HepG2 (cell line): ENCODE measurements around the gene WFDC10A. TPM values are rescaled to one million over a fixed set of nuclear protein-coding genes. Genes with fewer than 3 reads are reported as not detected.

Source experiments
- ATAC-seq: fragments of 200-7000 bp; cut with Tn5 transposase; 3 replicates; pipeline ENCODE4 v1.9.1; 2020; ENCODE audit warnings: mild to moderate bottlenecking, moderate library complexity
- BruUV-seq: library from RNA; stranded (reverse); fragments of 400-500 nt; replicated peaks from 2 replicates; lab custom pipeline; 2021; lab: Mats Ljungman, UMichigan
- CTCF ChIA-PET: fragments of 300-600 bp; formaldehyde crosslinking; extraction: SDS; loops from one replicate; lab custom pipeline; 2021; ENCODE audit warnings: low total read pairs, inconsistent platforms, low intra/inter-chr PET ratio; lab: Yijun Ruan, JAX
- POLR2A ChIA-PET: fragments of 350-600 bp; sonication (Branson Sonifier 250); formaldehyde crosslinking; loops from one replicate; lab custom pipeline; 2020; ENCODE audit warnings: antibody characterized with exemption, inconsistent platforms; lab: Yijun Ruan, JAX
- DNase-seq: peaks from one replicate; pipeline ENCODE4 v3.0.0-alpha.2; 2015; ENCODE audit warnings: low spot score
- FAIRE-seq: peaks from 3 replicates; lab custom pipeline; 2011; peaks lifted over from hg19 to GRCh38; lab: Jason Lieb, UNC
- H2AFZ ChIP-seq: one replicate; pipeline ENCODE4 v1.6.1; 2011; ENCODE audit warnings: low read length, inconsistent platforms
- H3K27ac ChIP-seq: fragments of 300-600 bp; 3 replicates; pipeline ENCODE4 v1.8.0; 2011; ENCODE audit warnings: mixed run types, mild to moderate bottlenecking, mixed read lengths, low read length, inconsistent platforms; ENCODE audit not compliant: insufficient read depth; ENCODE audit errors: extremely low read length
- H3K27me3 ChIP-seq, 2 experiments: fragments of 200-600 bp in 1 of 2; 2 replicates in 1 of 2; 3 replicates in 1 of 2; pipeline versions ENCODE4 v1.6.0 to v1.8.0; 2011; ENCODE audit warnings: low read length in 2 of 2, mild to moderate bottlenecking in 2 of 2, moderate library complexity in 2 of 2, inconsistent platforms in 1 of 2; ENCODE audit not compliant: insufficient read depth in 2 of 2, control insufficient read depth in 1 of 2
- H3K36me3 ChIP-seq, 2 experiments: fragments of 200-600 bp in 1 of 2; replicated peaks in 1 of 2; 2 replicates in 1 of 2; 3 replicates in 1 of 2; pipeline versions ENCODE4 v1.5.1 to v1.8.0; 2011; ENCODE audit warnings: low read length in 2 of 2, inconsistent platforms in 1 of 2; ENCODE audit not compliant: insufficient read depth in 2 of 2, control insufficient read depth in 1 of 2
- H3K4me1 ChIP-seq: 2 replicates; pipeline ENCODE4 v1.5.1; 2012; ENCODE audit warnings: low read length, inconsistent platforms; ENCODE audit not compliant: insufficient read depth
- H3K4me2 ChIP-seq: 2 replicates; pipeline ENCODE4 v1.6.0; 2011; ENCODE audit warnings: low read depth, low read length, inconsistent platforms
- H3K4me3 ChIP-seq, 3 experiments: fragments of 200-600 bp in 1 of 3; sonication (generic), shearing (Covaris generic) in 1 of 3; replicated peaks in 1 of 3; 2 replicates each; pipeline ENCODE4 v1.5.1; 2011 to 2016; ENCODE audit warnings: low read length in 3 of 3, inconsistent platforms in 2 of 3, low read depth in 2 of 3, mild to moderate bottlenecking in 2 of 3, control low read depth in 1 of 3, mixed read lengths in 1 of 3; ENCODE audit not compliant: insufficient read depth in 1 of 3
- H3K79me2 ChIP-seq: one replicate; pipeline ENCODE4 v1.6.1; 2011; ENCODE audit warnings: low read length, inconsistent platforms; ENCODE audit not compliant: insufficient read depth
- H3K9ac ChIP-seq: 2 replicates; pipeline ENCODE4 v1.6.0; 2011; ENCODE audit warnings: mild to moderate bottlenecking, low read depth, low read length, inconsistent platforms; ENCODE audit not compliant: insufficient read depth
- H3K9me3 ChIP-seq: 2 replicates; pipeline ENCODE4 v1.5.1; 2012; ENCODE audit warnings: mild to moderate bottlenecking, low read length
- H4K20me1 ChIP-seq: 2 replicates; pipeline ENCODE4 v1.6.0; 2011; ENCODE audit warnings: inconsistent platforms, mild to moderate bottlenecking, low read length, moderate library complexity; ENCODE audit not compliant: insufficient read depth
- BORCS8-MEF2B ChIP-seq: sonication (generic); formaldehyde crosslinking; IDR thresholded peaks from 2 replicates; pipeline ENCODE4 v1.8.0; 2022; ENCODE audit warnings: mild to moderate bottlenecking, missing genetic modification reagents
- CHCHD3 ChIP-seq: sonication (generic); formaldehyde crosslinking; IDR thresholded peaks from 2 replicates; pipeline ENCODE4 v1.8.0; 2022; ENCODE audit warnings: mild to moderate bottlenecking, missing genetic modification reagents, moderate library complexity
- ELF4 ChIP-seq: sonication (generic); formaldehyde crosslinking; IDR thresholded peaks from 2 replicates; pipeline ENCODE4 v1.5.0; 2020; ENCODE audit warnings: missing genetic modification reagents, mild to moderate bottlenecking, moderate library complexity, borderline replicate concordance
- MLLT10 ChIP-seq: sonication (generic); formaldehyde crosslinking; IDR thresholded peaks from 2 replicates; pipeline ENCODE4 v1.4.0; 2020; ENCODE audit warnings: missing genetic modification reagents
- NONO ChIP-seq, 2 experiments: fragments of 450-650 bp in 1 of 2; sonication (generic) in 1 of 2; formaldehyde crosslinking in 1 of 2; IDR thresholded peaks in 1 of 2; conservative IDR thresholded peaks in 1 of 2; 2 replicates each; pipeline versions ENCODE4 v1.6.1 to v1.8.0; 2017 to 2022; ENCODE audit warnings: mild to moderate bottlenecking in 1 of 2, missing genetic modification reagents in 1 of 2, moderate library complexity in 1 of 2
- NR2F6 ChIP-seq, 2 experiments: IDR thresholded peaks; 2 replicates each; pipeline ENCODE4 v1.6.1; 2016; ENCODE audit warnings: antibody characterized with exemption in 1 of 2, mild to moderate bottlenecking in 1 of 2
- ZBTB38 ChIP-seq: sonication (generic); formaldehyde crosslinking; IDR thresholded peaks from 2 replicates; pipeline ENCODE4 v1.5.1; 2020; ENCODE audit warnings: mild to moderate bottlenecking, missing genetic modification reagents
- WGBS: methylation state at CpG from one replicate; pipeline ENCODE4 v1.1.6; 2017; ENCODE audit warnings: low lambda C conversion rate; 5-methylcytosine and 5-hydroxymethylcytosine counted together
- in situ Hi-C: cut with HindIII; loops from 2 replicates; pipeline ENCODE4 v1.10.0; 2017; ENCODE audit warnings: low pct_unique_long_range_greater_than_20kb; ENCODE audit not compliant: extremely low pct_ligation_motif_present
- intact Hi-C: fragments of 100-400 bp; cut with micrococcal nuclease; formaldehyde crosslinking; loops from one replicate; pipeline ENCODE4 v1.10.0; 2022; ENCODE audit not compliant: unreplicated experiment
- polyA plus RNA-seq, 8 experiments: library from polyadenylated mRNA; depleted of rRNA in 3 of 8; stranded (reverse) in 7 of 8; unstranded in 1 of 8; fragments of >200 nt; fragmentation: Illumina TruSeq in 4 of 8; extraction: Trizol in 4 of 8; gene quantifications; 2 replicates each; pipeline versions ENCODE4 v1.2.1 to v1.2.3, GENCODE V29; 2011 to 2016; ENCODE audit warnings: low read depth in 4 of 8, missing spikeins in 1 of 8, mixed read lengths in 1 of 8; ENCODE audit not compliant: insufficient read depth in 1 of 8
- total RNA-seq, 5 experiments: library from RNA; depleted of rRNA; stranded (reverse); fragments of >200 nt; fragmentation: Illumina TruSeq; extraction: Trizol; gene quantifications; 2 replicates each; pipeline ENCODE4 v1.2.3, GENCODE V29; 2016; ENCODE audit warnings: low read depth in 1 of 5
- TF ChIP-seq, protein P1 (sequence below): sonication (generic); formaldehyde crosslinking; IDR thresholded peaks from 2 replicates; pipeline ENCODE4 v1.4.0; 2020; ENCODE audit warnings: missing genetic modification reagents
- TF ChIP-seq, protein P2 (sequence below): sonication (generic); formaldehyde crosslinking; IDR thresholded peaks from 2 replicates; pipeline ENCODE4 v1.5.0; 2020; ENCODE audit warnings: mild to moderate bottlenecking, missing genetic modification reagents, borderline replicate concordance
- TF ChIP-seq, protein P3 (sequence below): sonication (generic); formaldehyde crosslinking; IDR thresholded peaks from 2 replicates; pipeline ENCODE4 v1.8.0; 2022; ENCODE audit warnings: mild to moderate bottlenecking, missing genetic modification reagents

Gene WFDC10A
- total and polyA plus RNA-seq, 2 of the 13 experiments (the other 11 are each of a cell fraction or from before 2014, with no cell fraction given) = not detected

DNA sequence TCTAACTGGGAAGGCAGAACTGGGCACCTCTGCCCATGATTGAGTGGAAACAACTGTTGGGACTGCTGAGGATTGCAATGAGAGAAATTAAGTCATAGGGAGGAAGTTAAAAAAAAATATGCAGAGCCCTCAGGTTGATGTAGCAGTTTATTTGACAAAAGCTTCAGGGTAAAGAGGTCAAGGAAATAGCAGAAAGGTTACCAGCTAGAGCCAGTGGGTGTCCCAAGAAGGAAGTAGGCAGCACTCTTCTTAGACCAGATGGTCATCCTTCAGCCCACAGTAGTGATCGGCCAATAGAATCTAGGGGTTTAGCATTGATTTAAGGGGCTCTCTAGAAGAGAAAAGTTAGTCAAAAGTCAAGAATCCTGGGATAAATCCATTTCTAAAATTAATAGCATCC, 21.7 kb upstream of the WFDC10A start (continued):
- no peak for TF ChIP-seq NONO (IDR thresholded peaks at IDR 0.05)
- TF ChIP-seq NONO (CRISPR knock-in tag; conservative IDR thresholded peaks at IDR 0.05) = no peak

DNA sequence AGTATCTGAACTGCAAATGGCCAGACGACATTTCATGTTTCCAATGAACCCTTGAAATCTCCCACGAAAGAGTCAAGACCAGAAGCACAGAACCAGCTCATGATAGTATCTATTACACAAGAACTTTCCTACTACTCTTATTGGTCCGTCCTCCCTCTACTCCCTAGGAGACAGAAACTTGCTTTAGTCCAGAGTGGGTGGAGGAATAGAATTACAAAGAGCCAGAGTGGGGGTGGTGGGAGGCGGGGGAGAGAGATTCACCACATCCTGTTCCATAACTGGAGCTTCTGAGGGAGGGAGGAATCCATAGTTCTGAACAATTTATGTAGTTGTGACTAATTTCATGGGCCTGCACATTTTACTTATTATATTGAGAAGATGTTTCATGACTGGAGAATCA, 18.5 kb upstream of the WFDC10A start:
- FAIRE-seq (no peak), ATAC-seq (no peak), DNase-seq (no peak)
- in situ Hi-C loops = no loop called here
- Histone ChIP-seq H3K9me3 (peaks cover 12% of the 10 kb centered on the region; the same call in 1 of the 2 replicates), H2AFZ (no peak overlapping the region), H4K20me1 (no peaks in the 10 kb centered on the region), H3K4me2 (no peak overlapping the region), H3K36me3 (no peaks in the 10 kb centered on the region), H3K27me3 (0 out of 5 replicates have a peak, but pooled peaks cover 0 to 3% of the 10 kb centered on the region in 2 experiments), H3K4me1 (no peaks in the 10 kb centered on the region), H3K4me3 (no peak overlapping the region), H3K9ac (no peak overlapping the region), H3K79me2 (no peaks in the 10 kb centered on the region), H3K27ac (no peak overlapping the region)
- no TSS peak for BruUV-seq
- ChIA-PET POLR2A (no interaction called here), CTCF (no interaction called here)
- intact Hi-C loops = no loop called here
- 1% methylated on average over 4 of the region's 4 CpGs for WGBS
- TF ChIP-seq NR2F6 (IDR thresholded peaks at IDR 0.05) = no peak
- TF ChIP-seq NR2F6 (CRISPR knock-in tag; IDR thresholded peaks at IDR 0.05) = no peak
- TF ChIP-seq, protein P1, sequence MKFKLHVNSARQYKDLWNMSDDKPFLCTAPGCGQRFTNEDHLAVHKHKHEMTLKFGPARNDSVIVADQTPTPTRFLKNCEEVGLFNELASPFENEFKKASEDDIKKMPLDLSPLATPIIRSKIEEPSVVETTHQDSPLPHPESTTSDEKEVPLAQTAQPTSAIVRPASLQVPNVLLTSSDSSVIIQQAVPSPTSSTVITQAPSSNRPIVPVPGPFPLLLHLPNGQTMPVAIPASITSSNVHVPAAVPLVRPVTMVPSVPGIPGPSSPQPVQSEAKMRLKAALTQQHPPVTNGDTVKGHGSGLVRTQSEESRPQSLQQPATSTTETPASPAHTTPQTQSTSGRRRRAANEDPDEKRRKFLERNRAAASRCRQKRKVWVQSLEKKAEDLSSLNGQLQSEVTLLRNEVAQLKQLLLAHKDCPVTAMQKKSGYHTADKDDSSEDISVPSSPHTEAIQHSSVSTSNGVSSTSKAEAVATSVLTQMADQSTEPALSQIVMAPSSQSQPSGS (CRISPR knock-in tag) = no peak
- TF ChIP-seq BORCS8-MEF2B (CRISPR knock-in tag) = no peak
- TF ChIP-seq, protein P2, sequence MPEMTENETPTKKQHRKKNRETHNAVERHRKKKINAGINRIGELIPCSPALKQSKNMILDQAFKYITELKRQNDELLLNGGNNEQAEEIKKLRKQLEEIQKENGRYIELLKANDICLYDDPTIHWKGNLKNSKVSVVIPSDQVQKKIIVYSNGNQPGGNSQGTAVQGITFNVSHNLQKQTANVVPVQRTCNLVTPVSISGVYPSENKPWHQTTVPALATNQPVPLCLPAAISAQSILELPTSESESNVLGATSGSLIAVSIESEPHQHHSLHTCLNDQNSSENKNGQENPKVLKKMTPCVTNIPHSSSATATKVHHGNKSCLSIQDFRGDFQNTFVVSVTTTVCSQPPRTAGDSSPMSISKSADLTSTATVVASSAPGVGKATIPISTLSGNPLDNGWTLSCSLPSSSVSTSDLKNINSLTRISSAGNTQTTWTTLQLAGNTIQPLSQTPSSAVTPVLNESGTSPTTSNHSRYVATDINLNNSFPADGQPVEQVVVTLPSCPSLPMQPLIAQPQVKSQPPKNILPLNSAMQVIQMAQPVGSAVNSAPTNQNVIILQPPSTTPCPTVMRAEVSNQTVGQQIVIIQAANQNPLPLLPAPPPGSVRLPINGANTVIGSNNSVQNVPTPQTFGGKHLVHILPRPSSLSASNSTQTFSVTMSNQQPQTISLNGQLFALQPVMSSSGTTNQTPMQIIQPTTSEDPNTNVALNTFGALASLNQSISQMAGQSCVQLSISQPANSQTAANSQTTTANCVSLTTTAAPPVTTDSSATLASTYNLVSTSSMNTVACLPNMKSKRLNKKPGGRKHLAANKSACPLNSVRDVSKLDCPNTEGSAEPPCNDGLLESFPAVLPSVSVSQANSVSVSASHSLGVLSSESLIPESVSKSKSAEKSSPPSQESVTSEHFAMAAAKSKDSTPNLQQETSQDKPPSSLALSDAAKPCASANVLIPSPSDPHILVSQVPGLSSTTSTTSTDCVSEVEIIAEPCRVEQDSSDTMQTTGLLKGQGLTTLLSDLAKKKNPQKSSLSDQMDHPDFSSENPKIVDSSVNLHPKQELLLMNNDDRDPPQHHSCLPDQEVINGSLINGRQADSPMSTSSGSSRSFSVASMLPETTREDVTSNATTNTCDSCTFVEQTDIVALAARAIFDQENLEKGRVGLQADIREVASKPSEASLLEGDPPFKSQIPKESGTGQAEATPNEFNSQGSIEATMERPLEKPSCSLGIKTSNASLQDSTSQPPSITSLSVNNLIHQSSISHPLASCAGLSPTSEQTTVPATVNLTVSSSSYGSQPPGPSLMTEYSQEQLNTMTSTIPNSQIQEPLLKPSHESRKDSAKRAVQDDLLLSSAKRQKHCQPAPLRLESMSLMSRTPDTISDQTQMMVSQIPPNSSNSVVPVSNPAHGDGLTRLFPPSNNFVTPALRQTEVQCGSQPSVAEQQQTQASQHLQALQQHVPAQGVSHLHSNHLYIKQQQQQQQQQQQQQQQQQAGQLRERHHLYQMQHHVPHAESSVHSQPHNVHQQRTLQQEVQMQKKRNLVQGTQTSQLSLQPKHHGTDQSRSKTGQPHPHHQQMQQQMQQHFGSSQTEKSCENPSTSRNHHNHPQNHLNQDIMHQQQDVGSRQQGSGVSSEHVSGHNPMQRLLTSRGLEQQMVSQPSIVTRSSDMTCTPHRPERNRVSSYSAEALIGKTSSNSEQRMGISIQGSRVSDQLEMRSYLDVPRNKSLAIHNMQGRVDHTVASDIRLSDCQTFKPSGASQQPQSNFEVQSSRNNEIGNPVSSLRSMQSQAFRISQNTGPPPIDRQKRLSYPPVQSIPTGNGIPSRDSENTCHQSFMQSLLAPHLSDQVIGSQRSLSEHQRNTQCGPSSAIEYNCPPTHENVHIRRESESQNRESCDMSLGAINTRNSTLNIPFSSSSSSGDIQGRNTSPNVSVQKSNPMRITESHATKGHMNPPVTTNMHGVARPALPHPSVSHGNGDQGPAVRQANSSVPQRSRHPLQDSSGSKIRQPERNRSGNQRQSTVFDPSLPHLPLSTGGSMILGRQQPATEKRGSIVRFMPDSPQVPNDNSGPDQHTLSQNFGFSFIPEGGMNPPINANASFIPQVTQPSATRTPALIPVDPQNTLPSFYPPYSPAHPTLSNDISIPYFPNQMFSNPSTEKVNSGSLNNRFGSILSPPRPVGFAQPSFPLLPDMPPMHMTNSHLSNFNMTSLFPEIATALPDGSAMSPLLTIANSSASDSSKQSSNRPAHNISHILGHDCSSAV (CRISPR knock-in tag) = no peak
- no peak for TF ChIP-seq CHCHD3 (CRISPR knock-in tag)
- no peak for TF ChIP-seq ELF4 (CRISPR knock-in tag)
- no peak for TF ChIP-seq ZBTB38 (CRISPR knock-in tag)
- TF ChIP-seq, protein P3, sequence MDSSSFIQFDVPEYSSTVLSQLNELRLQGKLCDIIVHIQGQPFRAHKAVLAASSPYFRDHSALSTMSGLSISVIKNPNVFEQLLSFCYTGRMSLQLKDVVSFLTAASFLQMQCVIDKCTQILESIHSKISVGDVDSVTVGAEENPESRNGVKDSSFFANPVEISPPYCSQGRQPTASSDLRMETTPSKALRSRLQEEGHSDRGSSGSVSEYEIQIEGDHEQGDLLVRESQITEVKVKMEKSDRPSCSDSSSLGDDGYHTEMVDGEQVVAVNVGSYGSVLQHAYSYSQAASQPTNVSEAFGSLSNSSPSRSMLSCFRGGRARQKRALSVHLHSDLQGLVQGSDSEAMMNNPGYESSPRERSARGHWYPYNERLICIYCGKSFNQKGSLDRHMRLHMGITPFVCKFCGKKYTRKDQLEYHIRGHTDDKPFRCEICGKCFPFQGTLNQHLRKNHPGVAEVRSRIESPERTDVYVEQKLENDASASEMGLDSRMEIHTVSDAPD (CRISPR knock-in tag) = no peak
- no peak for TF ChIP-seq MLLT10 (CRISPR knock-in tag)
